Activated CD8-positive, alpha-beta T cell treated with anti-CD3 and anti-CD28 coated beads for 36 hours (primary cell): Measurements from ENCODE around the gene ZDHHC24. TPM values are rescaled to one million over a fixed set of nuclear protein-coding genes. Genes with fewer than 3 reads are reported as not detected.

Experiments
- ATAC-seq: fragments of 200-7000 bp; cut with Tn5 transposase; one replicate; pipeline ENCODE4 v1.10.0; 2021; ENCODE audit warnings: mild to moderate bottlenecking, moderate library complexity
- CTCF ChIA-PET: fragments of 350-600 bp; sonication (Branson Sonifier 250); formaldehyde crosslinking; loops from one replicate; lab custom pipeline; 2021; ENCODE audit warnings: antibody characterized with exemption; lab: Charles Lee
- POLR2A ChIA-PET: fragments of 350-600 bp; sonication (Branson Sonifier 250); formaldehyde crosslinking; loops from one replicate; lab custom pipeline; 2021; ENCODE audit warnings: antibody characterized with exemption; lab: Charles Lee
- DNase-seq: peaks from one replicate; pipeline ENCODE4 v3.0.0-alpha.2; 2020
- H3K27ac Mint-ChIP-seq: one replicate; pipeline ENCODE4 v1.8.0; 2021; ENCODE audit warnings: mild to moderate bottlenecking, mixed read lengths
- H3K27me3 Mint-ChIP-seq: one replicate; pipeline ENCODE4 v1.8.0; 2021; ENCODE audit warnings: mixed read lengths
- H3K36me3 Mint-ChIP-seq: one replicate; pipeline ENCODE4 v1.8.0; 2021; ENCODE audit warnings: low read depth, mixed read lengths
- H3K4me1 Mint-ChIP-seq: one replicate; pipeline ENCODE4 v1.8.0; 2021; ENCODE audit warnings: low read depth, mixed read lengths
- H3K4me3 Mint-ChIP-seq: one replicate; pipeline ENCODE4 v1.8.0; 2021; ENCODE audit warnings: mild to moderate bottlenecking, moderate library complexity, mixed read lengths
- H3K9me3 Mint-ChIP-seq: one replicate; pipeline ENCODE4 v1.8.0; 2021; ENCODE audit warnings: mixed read lengths
- intact Hi-C: fragments of 100-400 bp; cut with micrococcal nuclease; formaldehyde crosslinking; loops from one replicate; pipeline ENCODE4 v1.10.0; 2022
- total RNA-seq, 2 experiments: library from RNA; stranded (reverse); gene quantifications; one replicate each; pipeline ENCODE4 v1.2.3, GENCODE V29; 2021
- TF ChIP-seq, protein P1 (sequence below): fragments of 200-600 bp; IDR thresholded peaks from one replicate; pipeline ENCODE4 v1.8.0; 2022; ENCODE audit warnings: antibody characterized with exemption, mild to moderate bottlenecking

ZDHHC24 gene
- total RNA-seq, 2 experiments from 2014 or later: 13.2 to 14.0 TPM

- ChIA-PET POLR2A (interaction anchor here (0.7 to 1.6 kb wide), 2 partner anchors 12 to 39 kb away, joined by 3 to 4 read pairs; no protein-coding TSS in a partner anchor), CTCF (interaction anchor here (1.6 kb wide), 1 partner anchor 145 kb away, joined by 4 read pairs; no protein-coding TSS in a partner anchor)
- Mint-ChIP-seq H3K27ac (no peak overlapping the region), H3K27me3 (no peaks in the 10 kb centered on the region), H3K36me3 (peaks cover 7% of the 10 kb centered on the region), H3K4me1 (no peaks in the 10 kb centered on the region), H3K4me3 (no peak overlapping the region), H3K9me3 (no peaks in the 10 kb centered on the region)
- ATAC-seq: no peak
- intact Hi-C loops: no loop called here
- DNase-seq: no peak
- TF ChIP-seq, protein P1, sequence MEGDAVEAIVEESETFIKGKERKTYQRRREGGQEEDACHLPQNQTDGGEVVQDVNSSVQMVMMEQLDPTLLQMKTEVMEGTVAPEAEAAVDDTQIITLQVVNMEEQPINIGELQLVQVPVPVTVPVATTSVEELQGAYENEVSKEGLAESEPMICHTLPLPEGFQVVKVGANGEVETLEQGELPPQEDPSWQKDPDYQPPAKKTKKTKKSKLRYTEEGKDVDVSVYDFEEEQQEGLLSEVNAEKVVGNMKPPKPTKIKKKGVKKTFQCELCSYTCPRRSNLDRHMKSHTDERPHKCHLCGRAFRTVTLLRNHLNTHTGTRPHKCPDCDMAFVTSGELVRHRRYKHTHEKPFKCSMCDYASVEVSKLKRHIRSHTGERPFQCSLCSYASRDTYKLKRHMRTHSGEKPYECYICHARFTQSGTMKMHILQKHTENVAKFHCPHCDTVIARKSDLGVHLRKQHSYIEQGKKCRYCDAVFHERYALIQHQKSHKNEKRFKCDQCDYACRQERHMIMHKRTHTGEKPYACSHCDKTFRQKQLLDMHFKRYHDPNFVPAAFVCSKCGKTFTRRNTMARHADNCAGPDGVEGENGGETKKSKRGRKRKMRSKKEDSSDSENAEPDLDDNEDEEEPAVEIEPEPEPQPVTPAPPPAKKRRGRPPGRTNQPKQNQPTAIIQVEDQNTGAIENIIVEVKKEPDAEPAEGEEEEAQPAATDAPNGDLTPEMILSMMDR: no peak
Measured at GRCh38 chr11:66531841-66532240, 14.0 kb downstream of the ZDHHC24 start.

DNA sequence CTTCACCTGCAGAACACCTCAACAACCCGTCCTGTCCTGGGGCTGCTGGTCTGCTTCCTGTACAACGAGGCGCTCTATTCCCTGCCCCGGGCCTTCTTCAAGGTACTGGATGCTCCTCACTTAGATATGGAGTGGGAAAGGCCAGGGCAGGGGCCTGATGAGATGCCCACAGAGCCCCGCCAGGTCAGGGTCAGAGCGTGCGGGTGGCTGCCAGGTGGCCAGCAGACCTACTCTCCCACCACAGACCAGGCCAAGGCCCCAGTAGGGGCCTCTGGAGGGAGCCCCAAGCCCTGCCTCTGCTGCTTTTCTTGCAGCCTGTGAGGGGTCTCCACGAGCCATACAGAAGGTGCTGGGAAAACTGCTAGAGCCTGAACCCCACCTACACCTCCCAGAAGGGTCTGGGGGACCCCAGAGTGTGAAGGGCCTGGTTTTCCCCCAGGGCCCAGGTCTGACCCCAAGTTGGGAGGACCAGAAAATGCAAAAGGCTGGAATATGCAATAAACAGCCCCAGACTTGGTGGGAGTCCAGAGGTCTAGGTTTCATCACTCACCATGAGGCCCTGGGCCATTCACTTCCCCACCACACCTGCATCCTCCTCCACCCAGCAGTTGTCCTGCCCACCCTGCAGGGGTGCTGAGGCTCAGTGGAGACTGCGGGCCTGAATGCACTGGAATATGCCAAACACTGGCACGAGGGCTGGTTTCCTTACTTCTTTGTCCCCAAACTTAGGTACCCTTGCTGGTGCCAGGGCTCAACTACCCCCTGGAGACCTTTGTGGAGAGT lies 14.7 kb downstream of the ZDHHC24 start:
- DNase-seq (no peak), ATAC-seq (no peak)
- POLR2A ChIA-PET: interaction anchor here (1.1 kb wide), 1 partner anchor 12 kb away, joined by 3 read pairs; no protein-coding TSS in a partner anchor
- Mint-ChIP-seq H3K27me3 (no peaks in the 10 kb centered on the region), H3K9me3 (no peaks in the 10 kb centered on the region), H3K4me1 (no peaks in the 10 kb centered on the region), H3K27ac (no peak overlapping the region), H3K4me3 (no peak overlapping the region), H3K36me3 (peaks cover 7% of the 10 kb centered on the region)
- intact Hi-C loops: no loop called here
- CTCF ChIA-PET: no interaction called here
- TF ChIP-seq, protein P1: no peak

DNA sequence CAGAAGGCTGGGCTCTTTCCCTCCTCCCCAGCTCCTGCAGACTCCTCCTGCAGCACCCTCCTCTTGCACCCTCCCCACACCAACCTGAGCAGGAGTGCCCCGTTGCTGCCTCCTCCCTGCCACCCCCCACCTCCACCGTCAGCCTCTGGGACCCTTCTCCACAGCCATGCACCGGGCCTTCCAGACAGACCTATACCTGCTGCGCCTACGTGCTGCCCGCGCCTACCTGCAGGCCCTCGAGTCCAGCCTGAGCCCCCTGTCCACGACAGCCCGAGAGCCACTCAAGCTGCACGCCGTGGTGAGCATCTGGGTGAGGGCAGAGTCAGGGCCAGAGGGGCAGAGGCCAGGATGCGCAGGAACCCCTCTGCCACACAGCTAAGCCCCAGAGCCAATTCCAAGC lies 16.2 kb downstream of the ZDHHC24 start:
- DNase-seq: no peak
- POLR2A ChIA-PET: interaction anchor here (1.1 kb wide), 1 partner anchor 13 kb away, joined by 3 read pairs; no protein-coding TSS in a partner anchor
- TF ChIP-seq, protein P1: no peak
- CTCF ChIA-PET: interaction anchor here (0.6 kb wide), 1 partner anchor 148 kb away, joined by 3 read pairs; no protein-coding TSS in a partner anchor
- H3K4me1 Mint-ChIP-seq: no peaks in the 10 kb centered on the region
- ATAC-seq: no peak
- no peak overlapping the region for H3K27ac Mint-ChIP-seq
- H3K36me3 Mint-ChIP-seq: peaks cover 4% of the 10 kb centered on the region
- intact Hi-C loops: no loop called here
- no peaks in the 10 kb centered on the region for H3K9me3 Mint-ChIP-seq
- no peaks in the 10 kb centered on the region for H3K27me3 Mint-ChIP-seq
- H3K4me3 Mint-ChIP-seq: no peak overlapping the region

- H3K27ac Mint-ChIP-seq: no peak overlapping the region
- ATAC-seq: no peak
- H3K27me3 Mint-ChIP-seq: no peaks in the 10 kb centered on the region
- H3K36me3 Mint-ChIP-seq: peaks cover 4% of the 10 kb centered on the region
- no peaks in the 10 kb centered on the region for H3K4me1 Mint-ChIP-seq
- intact Hi-C loops: no loop called here
- H3K9me3 Mint-ChIP-seq: no peaks in the 10 kb centered on the region
- TF ChIP-seq, protein P1: no peak
- no peak overlapping the region for H3K4me3 Mint-ChIP-seq
- DNase-seq: no peak
- POLR2A ChIA-PET: no interaction called here
- CTCF ChIA-PET: no interaction called here
Measured at GRCh38 chr11:66529069-66529468, 16.8 kb downstream of the ZDHHC24 start.
